GM12891 (cell line): ENCODE data around the gene DND1.

Experiments
- POLR2A ChIP-seq: IDR thresholded peaks from 2 replicates; pipeline ENCODE4 v1.6.1; 2011; ENCODE audit warnings: low read depth, low read length, control low read depth
- POLR2AphosphoS5 ChIP-seq: IDR thresholded peaks from 2 replicates; pipeline ENCODE4 v1.6.1; 2011; ENCODE audit warnings: low read depth, low read length, control low read depth

DNA sequence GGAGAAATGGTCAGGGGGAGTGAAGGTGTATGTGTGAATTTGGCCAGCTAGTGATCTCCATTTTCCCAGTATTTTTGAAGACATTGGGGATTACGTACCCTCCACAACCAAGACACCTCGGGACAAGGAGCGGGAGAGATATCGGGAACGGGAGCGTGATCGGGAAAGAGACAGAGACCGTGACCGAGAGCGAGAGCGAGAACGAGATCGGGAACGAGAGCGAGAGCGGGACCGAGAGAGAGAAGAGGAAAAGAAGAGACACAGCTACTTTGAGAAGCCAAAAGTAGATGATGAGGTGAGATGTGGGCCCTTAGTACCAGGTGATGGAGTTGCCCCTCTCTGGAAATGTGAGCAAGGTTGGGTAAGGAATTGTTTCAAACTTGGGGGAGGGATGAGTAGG is 14.5 kb downstream of the DND1 start:
- TF ChIP-seq POLR2AphosphoS5 (no peak), POLR2A (no peak)
